ENCODE results near the gene ZBTB1. TPM values are rescaled to one million over a fixed set of nuclear protein-coding genes. Genes with fewer than 3 reads are reported as not detected.
"Not testable (repeated sequence)": the region's sequence is repeated elsewhere in the genome, so short reads cannot be mapped to it uniquely, and the experiment has no call there.

The ZBTB1 gene
- total RNA-seq, 1 experiment from 2014 or later, result 24.7 TPM

GRCh38 chr14:64517667-64518066 lies 13.1 kb downstream of the ZBTB1 start:
- DNase-seq (ENCODE audit: low spot score); H3K4me1 Mint-ChIP-seq; H3K27me3 Mint-ChIP-seq (ENCODE audit: low read depth); POLR2A ChIA-PET; H3K4me3 Mint-ChIP-seq; H3K27ac Mint-ChIP-seq; H3K9me3 Mint-ChIP-seq; H3K36me3 Mint-ChIP-seq; CTCF ChIA-PET; ATAC-seq: not testable (repeated sequence)

- POLR2A ChIA-PET, result no interaction called here
- H3K4me1 Mint-ChIP-seq, result 0 out of 2 replicates have a peak, but pooled peaks cover 3% of the 10 kb centered on the region
- H3K27me3 Mint-ChIP-seq (ENCODE audit: low read depth), result no peaks in the 10 kb centered on the region
- no peak overlapping the region; the same call in 1 of the 2 replicates for H3K27ac Mint-ChIP-seq
- DNase-seq (ENCODE audit: low spot score) (no peak), ATAC-seq (no peak)
- no peaks in the 10 kb centered on the region for H3K9me3 Mint-ChIP-seq
- CTCF ChIA-PET, result no interaction called here
- H3K4me3 Mint-ChIP-seq, result no peak overlapping the region
- no peaks in the 10 kb centered on the region for H3K36me3 Mint-ChIP-seq
- TF ChIP-seq, protein P1, sequence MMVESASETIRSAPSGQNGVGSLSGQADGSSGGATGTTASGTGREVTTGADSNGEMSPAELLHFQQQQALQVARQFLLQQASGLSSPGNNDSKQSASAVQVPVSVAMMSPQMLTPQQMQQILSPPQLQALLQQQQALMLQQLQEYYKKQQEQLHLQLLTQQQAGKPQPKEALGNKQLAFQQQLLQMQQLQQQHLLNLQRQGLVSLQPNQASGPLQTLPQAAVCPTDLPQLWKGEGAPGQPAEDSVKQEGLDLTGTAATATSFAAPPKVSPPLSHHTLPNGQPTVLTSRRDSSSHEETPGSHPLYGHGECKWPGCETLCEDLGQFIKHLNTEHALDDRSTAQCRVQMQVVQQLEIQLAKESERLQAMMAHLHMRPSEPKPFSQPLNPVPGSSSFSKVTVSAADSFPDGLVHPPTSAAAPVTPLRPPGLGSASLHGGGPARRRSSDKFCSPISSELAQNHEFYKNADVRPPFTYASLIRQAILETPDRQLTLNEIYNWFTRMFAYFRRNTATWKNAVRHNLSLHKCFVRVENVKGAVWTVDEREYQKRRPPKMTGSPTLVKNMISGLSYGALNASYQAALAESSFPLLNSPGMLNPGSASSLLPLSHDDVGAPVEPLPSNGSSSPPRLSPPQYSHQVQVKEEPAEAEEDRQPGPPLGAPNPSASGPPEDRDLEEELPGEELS (CRISPR knock-in tag; IDR thresholded peaks at IDR 0.05), result no peak
- TF ChIP-seq ATF1 (CRISPR knock-in tag; IDR thresholded peaks at IDR 0.05) (no peak), ZNF532 (CRISPR knock-in tag; IDR thresholded peaks at IDR 0.05; ENCODE audit: borderline replicate concordance) (no peak), MYBL2 (CRISPR knock-in tag; IDR thresholded peaks at IDR 0.05) (no peak), NFE2L1 (CRISPR knock-in tag; IDR thresholded peaks at IDR 0.05) (no peak), USF2 (CRISPR knock-in tag; IDR thresholded peaks at IDR 0.05) (no peak), E2F4 (CRISPR knock-in tag; IDR thresholded peaks at IDR 0.05; ENCODE audit: borderline replicate concordance, low read depth) (no peak), ESRRA (CRISPR knock-in tag; IDR thresholded peaks at IDR 0.05; ENCODE audit: borderline replicate concordance) (no peak)
- TF ChIP-seq, protein P2, sequence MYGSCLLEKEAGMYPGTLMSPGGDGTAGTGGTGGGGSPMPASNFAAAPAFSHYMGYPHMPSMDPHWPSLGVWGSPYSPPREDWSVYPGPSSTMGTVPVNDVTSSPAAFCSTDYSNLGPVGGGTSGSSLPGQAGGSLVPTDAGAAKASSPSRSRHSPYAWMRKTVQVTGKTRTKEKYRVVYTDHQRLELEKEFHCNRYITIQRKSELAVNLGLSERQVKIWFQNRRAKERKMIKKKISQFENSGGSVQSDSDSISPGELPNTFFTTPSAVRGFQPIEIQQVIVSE (CRISPR knock-in tag; IDR thresholded peaks at IDR 0.05; ENCODE audit: borderline replicate concordance), result no peak
- TF ChIP-seq, protein P3, sequence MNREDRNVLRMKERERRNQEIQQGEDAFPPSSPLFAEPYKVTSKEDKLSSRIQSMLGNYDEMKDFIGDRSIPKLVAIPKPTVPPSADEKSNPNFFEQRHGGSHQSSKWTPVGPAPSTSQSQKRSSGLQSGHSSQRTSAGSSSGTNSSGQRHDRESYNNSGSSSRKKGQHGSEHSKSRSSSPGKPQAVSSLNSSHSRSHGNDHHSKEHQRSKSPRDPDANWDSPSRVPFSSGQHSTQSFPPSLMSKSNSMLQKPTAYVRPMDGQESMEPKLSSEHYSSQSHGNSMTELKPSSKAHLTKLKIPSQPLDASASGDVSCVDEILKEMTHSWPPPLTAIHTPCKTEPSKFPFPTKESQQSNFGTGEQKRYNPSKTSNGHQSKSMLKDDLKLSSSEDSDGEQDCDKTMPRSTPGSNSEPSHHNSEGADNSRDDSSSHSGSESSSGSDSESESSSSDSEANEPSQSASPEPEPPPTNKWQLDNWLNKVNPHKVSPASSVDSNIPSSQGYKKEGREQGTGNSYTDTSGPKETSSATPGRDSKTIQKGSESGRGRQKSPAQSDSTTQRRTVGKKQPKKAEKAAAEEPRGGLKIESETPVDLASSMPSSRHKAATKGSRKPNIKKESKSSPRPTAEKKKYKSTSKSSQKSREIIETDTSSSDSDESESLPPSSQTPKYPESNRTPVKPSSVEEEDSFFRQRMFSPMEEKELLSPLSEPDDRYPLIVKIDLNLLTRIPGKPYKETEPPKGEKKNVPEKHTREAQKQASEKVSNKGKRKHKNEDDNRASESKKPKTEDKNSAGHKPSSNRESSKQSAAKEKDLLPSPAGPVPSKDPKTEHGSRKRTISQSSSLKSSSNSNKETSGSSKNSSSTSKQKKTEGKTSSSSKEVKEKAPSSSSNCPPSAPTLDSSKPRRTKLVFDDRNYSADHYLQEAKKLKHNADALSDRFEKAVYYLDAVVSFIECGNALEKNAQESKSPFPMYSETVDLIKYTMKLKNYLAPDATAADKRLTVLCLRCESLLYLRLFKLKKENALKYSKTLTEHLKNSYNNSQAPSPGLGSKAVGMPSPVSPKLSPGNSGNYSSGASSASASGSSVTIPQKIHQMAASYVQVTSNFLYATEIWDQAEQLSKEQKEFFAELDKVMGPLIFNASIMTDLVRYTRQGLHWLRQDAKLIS (CRISPR knock-in tag; IDR thresholded peaks at IDR 0.05; ENCODE audit: borderline replicate concordance), result no peak
Measured at GRCh38 chr14:64518229-64518628, 13.7 kb downstream of the ZBTB1 start.
